ENCODE data around the gene LMF1. TPM values are rescaled to one million over a fixed set of nuclear protein-coding genes. Genes with fewer than 3 reads are reported as not detected.

Gene LMF1
- total and polyA plus RNA-seq, 2 of the 8 experiments (the other 6 are each of a cell fraction or from before 2014, with no cell fraction given): 3.5 to 9.1 TPM

DNA sequence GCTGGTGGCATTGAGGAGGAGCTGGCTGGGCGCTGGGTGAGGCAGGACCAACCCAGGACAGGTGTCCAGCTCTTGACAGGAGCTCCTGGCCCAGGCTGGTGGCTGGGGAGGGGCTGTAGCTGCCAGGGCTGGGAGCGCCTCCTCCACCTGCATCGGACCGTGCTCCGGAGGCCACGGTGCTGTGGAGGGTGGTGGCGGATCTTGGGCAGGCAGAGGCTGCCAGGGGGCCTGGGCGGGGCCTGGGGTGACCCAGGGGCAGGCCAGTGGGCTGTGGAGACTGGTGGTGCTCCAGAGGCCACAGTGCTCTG, 42.8 kb upstream of the LMF1 start:
- no peak overlapping the region for H3K9ac ChIP-seq (replicated peaks in 1 of 4; ENCODE audit: extremely low read depth in 1 of 4, low read depth in 3 of 4, low read length in 3 of 4)
- H3K4me3 ChIP-seq (ENCODE audit: extremely low read depth in 1 of 4, insufficient read depth in 2 of 4, low read depth in 3 of 4, low read length in 4 of 4): no peak overlapping the region
- no peak overlapping the region for H4K5ac ChIP-seq (ENCODE audit: insufficient read length, low read depth, low read length)
- no peak overlapping the region for H3K14ac ChIP-seq (ENCODE audit: insufficient read length)
- H4K8ac ChIP-seq (ENCODE audit: extremely low read depth, insufficient read depth, low read length): no peak overlapping the region
- 94% methylated on average over 7 of the region's 8 CpGs; no CpG with 5 or more reads in 1 of the 2 experiments for WGBS, 2 experiments (ENCODE audit: extremely low coverage in 1 of 2, insufficient coverage in 1 of 2, insufficient read length in 1 of 2, insufficient replicate concordance in 2 of 2, low coverage in 1 of 2, low lambda C conversion rate in 2 of 2, missing lambda C conversion rate in 1 of 2)
- 0 out of 7 replicates have a peak, but pooled peaks cover 0 to 2% (median 0%) of the 10 kb centered on the region in 4 experiments for H3K4me1 ChIP-seq (replicated peaks in 1 of 4; ENCODE audit: control insufficient read depth in 3 of 4, insufficient read depth in 4 of 4, low read length in 3 of 4)
- no peak for DNase-seq (ENCODE audit: low read depth in 1 of 2, low spot score in 2 of 2)
- no peaks in the 10 kb centered on the region for H3K23me2 ChIP-seq (ENCODE audit: low read depth, low read length)
- H3K79me2 ChIP-seq (ENCODE audit: control insufficient read depth in 1 of 2, insufficient read depth in 2 of 2, low read length in 2 of 2): no peaks in the 10 kb centered on the region
- H2BK120ac ChIP-seq (replicated peaks; ENCODE audit: low read depth, low read length): no peak overlapping the region
- H3K79me1 ChIP-seq (ENCODE audit: low read depth, low read length): no peaks in the 10 kb centered on the region
- no peak for FAIRE-seq
- no peaks in the 10 kb centered on the region for H4K20me1 ChIP-seq (replicated peaks in 1 of 2; ENCODE audit: control insufficient read depth in 1 of 2, insufficient read depth in 2 of 2, low read length in 2 of 2)
- H2BK20ac ChIP-seq (ENCODE audit: low read length): no peak overlapping the region
- no peak overlapping the region for H3K18ac ChIP-seq (ENCODE audit: extremely low read depth, low read length)
- no peaks in the 10 kb centered on the region for H3K36me3 ChIP-seq (ENCODE audit: control insufficient read depth in 2 of 4, insufficient read depth in 4 of 4, low read length in 3 of 4)
- H3K4ac ChIP-seq (replicated peaks; ENCODE audit: insufficient read length, low read depth, low read length): no peak overlapping the region
- H2BK12ac ChIP-seq (ENCODE audit: low read depth, low read length): no peak overlapping the region
- H2AK5ac ChIP-seq (ENCODE audit: low read depth, low read length): no peak overlapping the region
- no peak overlapping the region for H3K56ac ChIP-seq (replicated peaks; ENCODE audit: insufficient read length, low read depth, low read length)
- H3K27me3 ChIP-seq (replicated peaks in 1 of 4; ENCODE audit: control insufficient read depth in 3 of 4, extremely low read depth in 1 of 4, insufficient read depth in 3 of 4, low read length in 3 of 4): no peaks in the 10 kb centered on the region; a peak in 1 of 7 replicates
- ChIA-PET POLR2A (ENCODE audit: partially characterized antibody) (no interaction called here), CTCF (ENCODE audit: partially characterized antibody) (interaction anchor here (2.0 kb wide), 1 partner anchor 16 kb away, joined by 5 read pairs; no protein-coding TSS in a partner anchor)
- no peak overlapping the region for H2AFZ ChIP-seq (ENCODE audit: low read length)
- H4K91ac ChIP-seq (replicated peaks; ENCODE audit: insufficient read length, low read length): no peak overlapping the region
- H3K9me3 ChIP-seq (ENCODE audit: insufficient read depth in 2 of 2, low read depth in 1 of 2, low read length in 1 of 2): no peaks in the 10 kb centered on the region
- H3K4me2 ChIP-seq (ENCODE audit: insufficient read depth in 1 of 2, low read depth in 2 of 2, low read length in 2 of 2): no peak overlapping the region
- H2BK15ac ChIP-seq (ENCODE audit: low read length): no peak overlapping the region
- no peak overlapping the region for H3K23ac ChIP-seq (ENCODE audit: insufficient read length)
- no peak overlapping the region for H3K27ac ChIP-seq (ENCODE audit: low read depth, low read length)
- no peak overlapping the region; the same call in 1 of the 2 replicates for H2BK5ac ChIP-seq (ENCODE audit: low read depth, low read length)
- no peak for TF ChIP-seq FOSL1 (IDR thresholded peaks at IDR 0.05; ENCODE audit: insufficient read depth, low read depth, low read length)
- TF ChIP-seq KDM4A (IDR thresholded peaks at IDR 0.05; ENCODE audit: low read depth, low read length, severe bottlenecking): no peak
- TF ChIP-seq ZNF274 (IDR thresholded peaks at IDR 0.05; ENCODE audit: borderline replicate concordance, extremely low read depth, low read length): no peak
- no peak for TF ChIP-seq HDAC2 (IDR thresholded peaks at IDR 0.05; ENCODE audit: borderline replicate concordance in 1 of 2, low read depth in 2 of 2, low read length in 2 of 2)
- TF ChIP-seq TAF1 (IDR thresholded peaks at IDR 0.05; ENCODE audit: low read depth, low read length): no peak
- no peak for TF ChIP-seq KDM5A (IDR thresholded peaks at IDR 0.05; ENCODE audit: low read length)
- TF ChIP-seq CBX8 (IDR thresholded peaks at IDR 0.05; ENCODE audit: borderline replicate concordance, low read depth, low read length): no peak
- TF ChIP-seq POLR2A (IDR thresholded peaks at IDR 0.05; ENCODE audit: control extremely low read depth in 1 of 2, low read depth in 2 of 2, low read length in 2 of 2): no peak
- TF ChIP-seq POU5F1 (IDR thresholded peaks at IDR 0.05; ENCODE audit: low read depth, low read length): no peak
- TF ChIP-seq GTF2F1 (IDR thresholded peaks at IDR 0.05; ENCODE audit: borderline replicate concordance, low read depth, low read length): no peak
- no peak for TF ChIP-seq CTBP2 (IDR thresholded peaks at IDR 0.05; ENCODE audit: borderline replicate concordance, insufficient read depth, insufficient read length, low read length)
- TF ChIP-seq YY1 (IDR thresholded peaks at IDR 0.05; ENCODE audit: low read depth, low read length): no peak
- TF ChIP-seq CHD2 (IDR thresholded peaks at IDR 0.05; ENCODE audit: low read length): no peak
- no peak for TF ChIP-seq MAFK (IDR thresholded peaks at IDR 0.05; ENCODE audit: low read depth, low read length)
- TF ChIP-seq CREB1 (IDR thresholded peaks at IDR 0.05): no peak
- no peak for TF ChIP-seq SIX5 (IDR thresholded peaks at IDR 0.05; ENCODE audit: low read depth, low read length)
- no peak for TF ChIP-seq TCF12 (IDR thresholded peaks at IDR 0.05; ENCODE audit: low read depth, low read length)

Measured in H1 (cell line).